Measurements from ENCODE around the gene GPATCH8.
"Not testable (repeated sequence)": the region's sequence is repeated elsewhere in the genome, so short reads cannot be mapped to it uniquely, and the experiment has no call there.

Gene GPATCH8

DNA sequence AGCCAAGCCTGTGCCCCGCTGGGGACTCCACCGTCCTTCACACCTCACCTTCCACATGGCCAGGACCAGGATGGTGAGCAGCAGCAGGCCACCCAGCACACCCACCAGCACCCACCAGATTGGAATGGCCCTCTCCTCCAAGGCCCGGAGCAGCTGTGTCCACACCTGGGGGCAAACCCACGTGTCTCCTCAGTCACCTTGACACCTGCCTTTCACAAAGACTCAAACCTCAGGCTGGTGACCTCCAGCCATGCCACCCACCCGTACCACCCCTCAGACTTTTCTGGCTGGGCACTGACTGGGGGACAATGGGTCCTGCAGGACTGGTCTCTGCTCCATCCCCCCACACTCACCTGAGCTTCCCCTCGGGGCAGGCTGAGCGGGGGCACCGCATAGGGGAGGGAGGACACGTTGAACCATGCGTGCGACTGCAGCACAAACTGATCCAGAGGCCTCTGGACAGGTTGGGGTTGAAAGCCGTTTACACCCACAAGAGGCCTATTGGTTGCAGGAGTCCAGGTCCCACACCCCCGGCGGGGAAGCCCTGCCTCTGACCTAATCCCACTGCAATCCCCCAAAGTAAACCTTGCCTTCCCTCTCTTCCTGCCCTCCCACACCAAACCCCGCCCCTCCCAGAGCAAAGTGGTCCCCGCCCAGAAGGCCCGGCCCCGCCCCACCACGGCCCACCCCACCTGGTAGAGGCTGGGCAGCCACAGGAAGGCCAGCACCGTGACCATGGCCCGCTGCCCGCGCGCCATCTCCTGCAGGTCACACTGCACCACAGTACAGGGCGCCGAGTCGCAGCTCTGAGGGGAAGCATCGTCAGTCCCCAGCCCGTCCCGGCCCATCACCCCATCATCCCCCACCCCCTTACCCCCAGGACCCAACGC, 128.7 kb downstream of the GPATCH8 start:
- DNase-seq = no peak

DNA sequence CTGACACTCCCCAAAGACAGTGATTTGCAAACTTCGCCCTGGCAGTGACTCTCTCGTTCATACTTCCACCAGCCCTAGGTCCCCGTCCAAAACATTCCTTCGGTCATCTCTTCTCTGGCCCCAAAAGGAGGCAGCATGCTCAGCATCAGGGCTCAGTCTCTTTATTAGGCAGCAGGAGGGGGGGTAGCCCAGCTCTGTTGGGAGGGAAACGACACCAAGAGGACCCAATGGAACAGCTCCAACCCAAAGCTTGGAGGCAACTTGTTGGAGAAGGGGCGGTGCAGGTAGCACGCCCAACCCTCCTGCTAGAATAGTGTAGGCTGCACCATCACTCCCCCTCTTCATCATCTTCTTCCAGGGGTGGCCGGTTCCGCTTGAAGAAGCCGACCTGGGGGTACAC, 131.2 kb downstream of the GPATCH8 start:
- no peak for DNase-seq

DNA sequence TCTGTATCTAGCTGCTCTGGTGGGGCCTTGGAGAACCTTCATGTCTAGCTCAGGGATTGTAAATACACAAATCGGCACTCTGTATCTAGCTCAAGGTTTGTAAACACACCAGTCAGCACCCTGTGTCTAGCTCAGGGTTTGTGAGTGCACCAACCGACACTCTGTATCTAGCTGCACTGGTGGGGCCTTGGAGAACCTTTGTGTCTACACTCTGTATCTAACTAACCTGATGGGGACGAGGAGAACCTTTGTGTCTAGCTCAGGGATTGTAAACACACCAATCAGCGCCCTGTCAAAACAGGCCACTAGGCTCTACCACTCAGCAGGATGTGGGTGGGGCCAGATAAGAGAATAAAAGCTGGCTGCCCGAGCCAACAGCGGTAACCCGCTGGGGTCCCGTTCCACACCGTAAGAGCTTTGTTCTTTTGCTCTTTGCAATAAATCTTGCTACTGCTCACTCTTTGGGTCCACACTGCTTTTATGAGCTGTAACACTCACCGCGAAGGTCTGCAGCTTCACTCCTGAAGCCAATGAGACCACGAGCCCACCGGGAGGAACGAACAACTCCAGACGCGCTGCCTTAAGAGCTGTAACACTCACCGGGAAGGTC, 133.7 kb downstream of the GPATCH8 start:
- DNase-seq = not testable (repeated sequence)

DNA sequence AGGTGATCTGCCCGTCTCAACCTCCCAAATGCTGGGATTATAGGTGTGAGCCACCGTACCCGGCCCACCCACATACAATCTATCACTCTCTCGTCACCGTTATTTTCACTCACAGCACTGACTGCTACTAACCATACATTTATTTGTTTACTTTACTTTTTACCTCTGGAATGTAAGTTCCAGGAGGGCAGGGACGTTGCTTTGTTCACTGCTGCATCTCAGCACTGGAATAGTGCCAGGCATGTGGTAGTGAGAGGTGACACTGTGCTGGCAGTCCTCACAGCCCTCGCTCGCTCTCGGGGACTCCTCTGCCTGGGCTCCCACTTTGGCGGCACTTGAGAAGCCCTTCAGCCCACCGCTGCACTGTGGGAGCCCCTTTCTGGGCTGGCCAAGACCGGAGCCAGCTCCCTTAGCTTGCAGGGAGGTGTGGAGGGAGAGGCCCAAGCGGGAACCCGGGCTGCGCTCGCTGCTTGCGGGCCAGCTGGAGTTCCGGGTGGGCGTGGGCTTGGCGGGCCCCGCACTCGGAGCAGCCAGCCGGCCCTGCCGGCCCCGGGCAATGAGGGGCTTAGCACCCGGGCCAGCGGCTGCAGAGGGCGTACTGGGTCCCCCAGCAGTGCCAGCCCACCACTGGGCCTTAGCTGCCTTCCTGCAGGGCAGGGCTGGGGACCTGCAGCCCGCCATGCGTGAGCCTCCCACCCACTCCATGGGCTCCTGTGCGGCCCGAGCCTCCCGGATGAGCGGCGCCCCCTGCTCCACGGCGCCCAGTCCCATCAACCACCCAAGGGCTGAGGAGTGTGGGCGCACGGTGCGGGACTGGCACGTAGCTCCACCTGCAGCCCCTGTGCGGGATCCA, 134.6 kb downstream of the GPATCH8 start:
- DNase-seq = not testable (repeated sequence)

DNA sequence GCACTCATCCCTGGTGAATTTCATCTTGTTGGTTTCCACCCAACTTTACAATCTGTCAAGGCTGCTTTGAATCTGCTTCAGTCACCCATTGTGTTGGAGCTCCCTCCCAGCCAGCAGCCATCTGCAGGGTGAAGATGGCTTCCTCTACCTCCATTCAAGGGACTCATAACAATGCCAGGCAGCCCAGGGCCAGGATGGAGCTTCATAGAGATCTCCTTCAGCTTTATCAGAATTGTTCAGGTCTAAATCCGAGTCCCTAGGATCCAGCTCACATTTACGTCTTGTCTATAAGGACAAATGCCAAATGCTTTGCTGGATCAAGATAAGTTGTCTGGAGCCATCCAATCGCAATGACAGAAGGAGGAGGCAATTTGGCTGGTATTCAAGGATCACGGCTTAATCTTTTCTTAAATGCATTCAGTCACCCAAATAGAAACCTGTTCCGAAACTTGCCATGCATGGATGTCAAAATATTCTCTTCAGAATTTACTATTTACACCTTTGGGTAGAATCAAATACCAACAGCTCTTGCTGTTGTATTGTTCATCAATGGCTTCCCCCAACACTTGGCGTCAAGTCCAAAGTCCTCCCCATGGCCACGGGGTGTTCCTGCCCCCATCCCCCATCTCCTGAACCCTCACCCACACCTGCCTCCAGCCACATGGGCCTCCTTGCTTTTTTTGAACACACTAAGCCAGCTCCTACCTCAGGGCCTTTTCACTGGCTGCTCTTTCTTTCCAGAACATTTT, 135.8 kb downstream of the GPATCH8 start:
- DNase-seq = no peak

DNA sequence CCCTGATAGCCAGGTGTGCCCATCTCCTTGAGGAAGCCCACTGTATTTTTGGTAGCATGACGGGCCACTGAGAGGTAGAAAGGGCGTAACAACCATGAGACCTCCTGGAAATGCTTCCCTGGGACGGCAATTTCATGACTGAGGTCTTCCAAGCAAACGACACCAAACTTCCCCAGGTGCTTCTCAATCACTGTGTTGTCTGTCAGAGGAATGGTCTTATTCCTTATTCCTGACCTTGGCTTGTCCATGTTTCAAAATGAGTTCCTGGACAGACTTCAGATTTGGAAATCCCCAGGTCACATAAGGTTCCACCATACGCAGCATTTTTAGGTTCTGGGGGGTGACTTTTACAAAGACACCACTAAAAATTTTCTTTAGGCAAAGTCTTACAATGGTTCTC, 138.2 kb downstream of the GPATCH8 start:
- DNase-seq = not testable (repeated sequence)

DNA sequence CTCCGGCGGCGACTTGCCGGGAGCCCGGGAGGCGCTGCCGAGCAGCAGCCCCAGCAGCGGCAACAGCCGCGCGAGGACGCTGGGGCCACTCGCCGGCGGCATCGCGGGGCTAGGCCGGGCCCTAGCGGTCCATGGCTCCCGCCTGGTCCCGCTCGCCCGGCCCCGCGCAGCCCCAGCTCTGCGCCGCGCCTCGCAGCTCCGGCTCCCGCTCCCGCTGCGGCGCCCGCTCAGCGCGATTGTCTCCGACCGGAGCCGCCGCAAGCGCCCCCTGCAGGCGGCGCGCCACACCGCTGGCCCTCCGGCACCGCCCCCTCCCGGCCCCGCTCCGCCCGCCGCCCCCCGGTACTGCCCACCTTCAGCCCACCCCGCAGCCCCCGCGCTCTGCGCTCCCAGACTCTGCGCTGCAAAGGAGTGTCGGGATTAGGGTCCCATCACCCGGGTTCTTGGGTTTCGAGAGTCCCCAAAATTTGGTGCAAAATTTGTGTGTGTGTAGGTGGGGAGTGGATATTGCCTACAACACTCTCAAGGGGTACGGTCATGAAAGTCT, 139.5 kb downstream of the GPATCH8 start, which contains the start of gene FAM171A2:
TSS of gene FAM171A2 (minus strand) at position 241 of the 547 bp plus-strand sequence. CDS start at position 102, 139 bp downstream.
- DNase-seq = peak; percentile 72

DNA sequence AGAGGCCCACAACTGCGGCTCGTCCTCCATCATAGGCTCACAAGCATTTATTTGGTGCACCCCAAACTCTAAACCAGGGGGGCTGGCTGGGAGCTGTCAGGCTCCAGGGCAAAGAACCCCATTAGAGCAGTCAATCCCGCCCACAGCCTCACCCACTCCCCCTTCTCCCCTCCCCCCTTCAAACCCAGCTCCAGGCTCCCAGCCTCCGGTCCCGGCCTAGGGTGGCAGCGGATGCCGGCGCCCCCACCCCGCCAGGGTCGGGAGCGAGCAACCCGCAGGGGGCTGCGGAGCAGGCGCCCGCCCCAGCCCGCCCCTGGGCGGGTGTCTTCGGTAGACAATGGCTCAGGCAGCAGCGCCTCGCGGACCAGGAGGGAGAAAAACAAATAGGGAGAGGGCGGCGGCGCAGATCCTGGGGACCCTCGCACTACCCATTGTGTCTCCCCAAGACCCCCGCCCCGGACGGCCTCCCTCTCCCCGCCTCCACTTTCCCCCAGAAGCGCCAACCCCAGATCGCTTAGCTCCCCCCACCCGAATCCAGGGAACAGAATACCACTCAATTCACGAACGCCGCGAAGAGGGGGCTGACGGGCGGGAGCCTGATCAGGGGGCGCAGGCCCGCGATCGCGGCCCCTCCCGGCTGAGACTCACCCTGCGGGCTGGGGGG, 140.1 kb downstream of the GPATCH8 start:
- no peak for DNase-seq

DNA sequence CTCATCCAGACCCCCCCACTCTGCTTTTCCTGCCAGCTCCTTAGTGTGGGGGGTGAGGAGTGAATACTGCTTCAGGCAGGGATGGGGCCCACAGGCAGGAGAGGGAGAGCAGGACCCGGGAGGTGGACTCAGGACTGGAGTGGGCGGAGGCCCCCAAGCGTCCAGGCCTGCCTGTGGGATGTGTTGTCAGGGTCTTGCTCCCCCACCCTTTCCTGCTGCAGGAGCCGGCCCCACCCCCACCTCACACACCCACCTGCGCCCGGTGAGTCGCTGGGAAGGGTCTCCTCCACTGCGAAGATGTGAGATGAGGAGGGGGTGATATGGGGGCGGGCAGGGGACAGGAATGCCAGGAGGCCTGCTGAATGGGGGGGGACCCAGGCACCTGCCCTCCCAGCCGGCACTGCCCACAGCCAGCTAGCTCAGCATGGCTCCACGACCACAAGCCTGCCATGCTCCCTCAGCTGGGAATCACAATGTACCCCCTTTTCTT, 140.7 kb downstream of the GPATCH8 start:
- no peak for DNase-seq

DNA sequence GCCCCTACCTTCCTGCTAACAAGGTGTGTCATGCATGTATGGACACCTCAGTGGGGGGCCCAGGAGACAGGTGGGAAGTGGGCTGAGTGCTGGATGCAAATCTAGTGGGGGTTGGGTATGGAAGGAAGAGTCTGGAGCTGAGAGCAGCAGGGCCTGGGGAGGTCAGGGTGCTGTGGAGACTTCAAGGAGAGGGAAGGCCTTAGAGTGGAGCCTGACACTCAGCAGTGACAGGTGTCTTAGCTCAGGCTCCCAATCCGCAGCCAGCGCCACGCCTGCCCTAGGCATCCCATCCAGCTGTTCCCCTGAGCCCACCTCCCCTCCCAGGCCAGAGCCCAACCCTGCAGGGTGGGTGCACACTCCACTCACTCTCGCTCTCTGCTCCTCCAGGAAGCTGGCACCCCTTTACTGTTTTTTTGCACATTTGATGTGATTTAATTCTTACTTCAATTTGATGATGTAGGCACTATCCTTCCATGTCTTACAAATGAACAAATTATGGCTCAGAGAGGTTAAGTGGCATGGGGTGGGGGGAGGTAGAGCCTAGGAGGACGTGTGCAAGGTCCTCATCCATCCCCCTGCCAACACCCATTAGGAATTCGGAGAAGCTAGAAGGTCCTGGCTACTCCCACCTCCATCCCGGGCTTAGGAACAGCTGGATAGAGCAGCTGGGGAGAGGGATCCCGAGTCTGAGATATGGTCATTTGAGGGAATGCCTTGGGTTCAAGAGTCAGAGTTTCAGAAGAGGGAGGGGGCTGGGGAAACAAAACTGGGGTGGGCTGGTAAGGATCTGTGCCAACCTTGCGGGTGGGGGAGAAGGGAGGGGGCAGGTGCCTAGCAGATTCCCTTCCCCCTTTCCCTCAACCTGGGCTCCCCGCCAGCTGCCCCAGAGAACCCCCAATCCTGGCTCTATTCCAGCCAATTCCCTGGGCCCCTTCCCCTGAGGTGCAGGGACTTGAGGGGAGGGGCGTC, 141.6 kb downstream of the GPATCH8 start:
- no peak for DNase-seq

DNA sequence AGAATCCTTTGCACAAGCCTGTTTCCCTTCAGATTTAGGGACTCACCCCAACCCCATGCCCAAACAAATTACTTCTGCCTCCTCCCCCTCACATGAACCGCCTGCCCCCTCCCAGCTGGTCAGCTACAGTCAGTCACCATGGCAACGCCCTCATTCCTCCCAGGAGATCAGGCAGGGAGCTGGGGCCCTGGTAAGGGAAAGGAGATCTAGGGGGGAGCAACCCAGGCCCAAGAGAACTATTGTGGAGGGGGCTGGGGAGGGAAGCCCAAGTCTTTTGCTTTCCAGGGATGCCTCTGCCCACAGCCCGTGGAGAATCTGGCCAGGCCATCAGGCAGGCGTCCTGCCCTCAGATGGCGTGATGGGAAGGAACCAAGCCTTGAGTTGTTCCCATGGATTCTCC, 142.4 kb downstream of the GPATCH8 start:
- no peak for DNase-seq

DNA sequence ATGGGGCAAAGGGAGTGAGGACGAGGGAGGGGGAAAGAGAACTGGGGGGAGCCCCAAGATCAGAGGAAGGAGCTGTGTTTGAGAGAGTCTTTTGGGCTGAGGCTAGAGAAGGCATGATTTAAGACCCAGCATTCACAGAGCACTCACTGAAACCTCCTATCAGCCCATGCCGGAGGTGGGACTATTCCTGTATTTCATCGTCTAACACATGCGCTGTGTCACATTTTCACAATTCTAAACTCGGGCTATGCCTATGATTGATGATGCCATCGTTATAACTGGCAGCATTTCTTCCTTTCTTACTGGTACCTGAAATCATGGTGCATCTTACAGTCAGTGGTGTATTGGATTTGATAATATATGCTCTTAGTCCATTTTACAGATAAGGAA, 143.1 kb downstream of the GPATCH8 start:
- DNase-seq = no peak

DNA sequence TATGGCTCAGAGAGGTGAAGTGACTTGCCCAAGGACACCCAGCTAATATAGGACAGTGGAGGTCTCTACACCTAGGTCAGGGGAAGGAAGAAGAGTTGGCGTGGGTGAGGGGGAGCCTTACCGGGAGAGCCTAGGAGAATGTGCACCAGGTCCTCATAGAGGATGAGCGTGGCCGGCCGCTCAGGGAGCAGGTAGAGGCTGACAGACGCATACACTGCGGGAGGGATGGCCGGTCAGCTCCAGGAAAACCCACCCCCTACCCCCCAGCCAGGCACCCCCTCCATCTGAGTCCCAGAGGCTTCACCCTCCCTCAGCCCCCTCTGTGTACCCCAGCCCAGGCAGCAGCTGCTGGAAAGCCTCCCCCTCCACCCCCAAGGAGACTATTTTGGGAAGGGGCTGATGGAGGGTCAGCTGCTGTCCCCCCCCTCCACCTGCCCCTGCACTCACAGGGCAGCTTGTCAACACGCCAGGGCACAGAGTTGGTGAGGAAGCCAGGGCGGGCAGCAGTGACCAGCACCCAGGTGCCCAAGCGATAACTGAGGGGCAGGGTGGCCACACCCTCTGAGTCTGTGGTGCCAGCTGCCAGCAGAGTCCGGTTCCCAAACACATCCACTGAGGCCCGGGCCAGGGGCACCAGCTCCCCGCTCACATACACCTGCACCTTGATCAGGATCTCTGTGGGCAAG, 143.6 kb downstream of the GPATCH8 start:
- DNase-seq = no peak

DNA sequence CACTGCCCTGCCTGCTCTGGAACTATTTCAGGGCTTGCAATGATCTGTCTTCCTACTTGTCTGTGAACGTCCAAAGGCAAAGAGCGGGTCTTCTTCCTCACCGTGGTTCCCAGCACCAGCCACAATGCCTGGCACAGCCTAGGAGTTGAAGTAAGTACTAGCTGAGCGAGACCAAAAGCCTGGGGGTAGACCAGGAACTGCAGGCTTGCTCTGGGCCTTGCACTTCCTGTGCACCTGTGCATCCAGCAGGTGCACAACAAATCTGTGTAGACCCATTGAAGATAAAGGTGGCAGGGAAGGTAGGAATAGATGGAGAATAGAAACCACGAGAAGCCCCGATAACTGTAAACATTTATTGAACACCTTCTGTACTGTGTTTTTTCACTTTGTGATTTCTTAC, 144.2 kb downstream of the GPATCH8 start:
- DNase-seq = no peak

DNA sequence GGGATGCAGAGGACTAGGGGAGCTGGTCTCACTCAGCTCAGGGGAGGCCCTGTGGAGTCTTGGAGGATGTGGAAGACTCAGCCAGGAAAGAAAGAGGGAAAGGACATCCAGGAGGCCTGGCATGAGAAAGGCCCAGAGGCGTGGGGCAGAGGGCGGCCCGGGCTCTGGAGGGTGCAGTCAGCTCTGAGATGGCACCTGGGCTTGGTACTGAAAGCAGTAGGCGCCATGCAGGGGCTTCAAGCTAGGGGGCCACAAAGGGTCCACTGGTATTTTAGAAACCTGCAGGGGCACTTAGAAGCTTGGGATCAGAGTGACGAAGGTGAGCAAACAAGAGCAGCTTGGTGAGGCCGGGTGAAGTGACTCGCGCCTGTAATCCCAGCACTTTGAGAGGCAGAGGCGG, 145.1 kb downstream of the GPATCH8 start:
- no peak for DNase-seq

DNA sequence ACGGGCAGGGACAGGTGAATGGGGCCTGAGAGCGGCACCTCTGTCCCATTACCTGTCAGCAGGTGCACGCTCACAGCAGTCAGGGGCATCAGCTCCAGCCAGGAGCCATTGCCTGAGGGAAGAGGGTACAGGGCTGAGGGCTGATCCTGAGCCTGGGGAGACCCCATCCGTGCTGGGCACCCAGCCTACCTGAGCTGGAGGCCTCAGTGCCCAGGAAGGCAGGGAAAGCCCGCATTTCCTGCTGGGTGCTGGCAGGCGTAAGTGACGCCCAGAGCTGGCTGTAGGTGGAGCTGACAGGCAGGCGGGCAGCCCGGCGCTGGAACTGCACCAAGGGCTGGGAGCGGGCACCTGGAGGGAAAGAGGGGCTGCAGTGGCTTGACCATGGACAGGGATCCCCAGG, 147.0 kb downstream of the GPATCH8 start:
- no peak for DNase-seq

DNA sequence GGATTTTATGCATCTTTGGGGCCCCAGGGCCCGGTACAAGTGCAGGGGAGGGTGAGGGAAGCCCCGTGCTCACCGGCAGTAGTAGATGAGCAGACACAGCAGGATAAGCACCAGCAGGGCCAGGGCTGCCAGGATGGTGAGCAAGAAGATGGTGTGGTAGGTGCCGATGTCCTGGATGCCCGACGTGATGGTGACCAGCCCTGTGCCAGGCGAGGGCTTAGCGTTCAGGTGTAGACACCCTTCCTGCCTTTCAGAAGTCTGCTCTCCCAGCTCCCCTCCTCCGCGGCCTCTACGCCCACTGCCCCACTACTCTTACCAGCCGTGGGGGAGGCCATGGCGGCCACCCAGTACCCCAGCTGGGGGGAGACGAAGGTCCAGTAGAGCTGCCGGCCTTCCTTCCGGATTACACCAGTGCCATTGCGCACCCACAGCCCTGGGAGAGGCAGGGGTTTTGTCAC, 147.5 kb downstream of the GPATCH8 start:
- no peak for DNase-seq

DNA sequence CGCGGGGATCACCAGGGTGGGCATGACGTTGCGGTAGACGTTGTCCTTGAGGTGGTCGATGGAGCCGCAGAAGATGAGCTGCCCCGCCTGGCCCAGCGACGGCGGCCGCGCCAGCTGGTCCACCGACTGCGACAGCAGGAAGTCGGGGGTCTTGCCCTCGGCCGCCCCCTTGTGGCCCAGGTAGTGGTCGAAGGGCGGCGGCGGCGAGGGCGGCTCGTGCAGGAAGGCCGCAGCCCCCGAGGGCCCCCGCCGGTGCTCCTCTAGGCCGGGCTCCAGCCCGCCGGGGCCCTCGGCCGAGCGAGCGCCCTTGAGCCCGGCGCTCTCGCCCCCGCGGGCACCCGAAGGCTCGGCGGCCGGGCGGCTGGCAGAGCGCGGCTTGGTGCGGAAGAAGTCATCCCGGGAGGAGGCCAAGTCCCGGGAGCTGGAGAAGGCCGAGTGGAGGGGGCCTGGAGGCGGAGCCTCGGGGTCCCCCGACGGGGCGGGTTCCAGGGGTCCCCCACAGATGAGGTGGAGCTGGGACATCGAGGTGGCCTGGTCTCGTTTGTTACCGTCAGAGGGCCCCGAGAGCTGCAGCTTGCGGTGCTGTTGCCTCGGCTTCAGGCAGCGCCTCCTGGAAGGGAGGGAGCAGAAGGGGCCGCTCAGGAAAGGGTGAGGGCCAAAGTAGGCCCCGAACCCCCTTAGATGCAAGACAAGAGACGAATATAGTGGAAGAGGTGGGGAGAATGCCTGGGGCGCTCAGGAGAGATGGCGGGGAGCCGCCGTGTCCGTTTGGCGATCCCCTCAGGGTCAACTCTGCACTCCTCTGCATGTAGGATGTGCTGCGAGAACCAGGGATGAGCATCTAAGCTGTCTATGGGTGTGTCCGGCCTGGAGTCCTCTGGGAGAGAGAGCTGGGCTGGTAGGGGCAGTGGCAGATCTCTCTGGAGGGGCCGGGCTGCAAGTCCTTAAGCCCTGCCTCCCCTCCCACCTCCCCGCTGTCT, 148.3 kb downstream of the GPATCH8 start:
- DNase-seq = peak; percentile 60

All from activated naive CD4-positive, alpha-beta T cell treated with Interleukin-2 at 50 U/mL for 16 hours (primary cell).